IMR-90 (cell line): ENCODE results near the gene SYDE2. TPM values are rescaled to one million over a fixed set of nuclear protein-coding genes. Genes with fewer than 3 reads are reported as not detected.

Experiments used
- ATAC-seq: fragments of 200-7000 bp; cut with Tn5 transposase; 2 replicates; pipeline ENCODE4 v1.9.1; 2020; ENCODE audit warnings: low read depth, mild to moderate bottlenecking, moderate library complexity
- BruUV-seq: library from RNA; stranded (reverse); fragments of 400-500 nt; replicated peaks from 2 replicates; lab custom pipeline; 2021; lab: Mats Ljungman, UMichigan
- CTCF ChIA-PET: fragments of 300-600 bp; formaldehyde crosslinking; extraction: SDS; loops from one replicate; lab custom pipeline; 2021; ENCODE audit warnings: antibody characterized with exemption; lab: Yijun Ruan, JAX
- POLR2A ChIA-PET: fragments of 300-600 bp; sonication (Branson Sonifier 250); formaldehyde crosslinking; loops from one replicate; lab custom pipeline; 2022; ENCODE audit warnings: antibody characterized with exemption; ENCODE audit not compliant: unreplicated experiment; lab: Charles Lee
- DNase-seq: peaks from one replicate; pipeline ENCODE4 v3.0.0; 2013
- H2AFZ ChIP-seq: replicated peaks from 2 replicates; pipeline ENCODE3; 2013; ENCODE audit warnings: low read length, mild to moderate bottlenecking; ENCODE audit not compliant: poor library complexity
- H2AK5ac ChIP-seq: 2 replicates; pipeline ENCODE4 v1.6.1; 2013; ENCODE audit warnings: low read depth, low read length, inconsistent platforms
- H2AK9ac ChIP-seq: replicated peaks from 2 replicates; pipeline ENCODE3; 2013; ENCODE audit warnings: mild to moderate bottlenecking, low read depth, low read length, moderate library complexity; ENCODE audit not compliant: poor library complexity
- H2BK120ac ChIP-seq: 2 replicates; pipeline ENCODE4 v1.6.1; 2013; ENCODE audit warnings: low read depth, low read length, inconsistent platforms
- H2BK15ac ChIP-seq: 3 replicates; pipeline ENCODE4 v1.6.1; 2013; ENCODE audit warnings: low read depth, low read length, inconsistent platforms
- H2BK20ac ChIP-seq: 2 replicates; pipeline ENCODE4 v1.6.1; 2013; ENCODE audit warnings: low read depth, mild to moderate bottlenecking, inconsistent platforms, low read length, moderate library complexity
- H2BK5ac ChIP-seq: 2 replicates; pipeline ENCODE4 v1.6.1; 2013; ENCODE audit warnings: mild to moderate bottlenecking, low read depth, low read length, inconsistent platforms; ENCODE audit not compliant: poor library complexity, severe bottlenecking
- H3K14ac ChIP-seq: replicated peaks from 2 replicates; pipeline ENCODE4 v1.6.1; 2013; ENCODE audit warnings: low read depth, low read length, inconsistent platforms
- H3K18ac ChIP-seq: 2 replicates; pipeline ENCODE4 v1.6.1; 2013; ENCODE audit warnings: low read depth, low read length, control low read depth
- H3K23ac ChIP-seq: 2 replicates; pipeline ENCODE4 v1.6.1; 2013; ENCODE audit warnings: low read depth, low read length, inconsistent platforms
- H3K27ac ChIP-seq: 2 replicates; pipeline ENCODE4 v1.5.1; 2013; ENCODE audit warnings: mild to moderate bottlenecking, control low read depth, low read length; ENCODE audit not compliant: insufficient read depth
- H3K27me3 ChIP-seq: 2 replicates; pipeline ENCODE4 v1.6.1; 2013; ENCODE audit warnings: low read length; ENCODE audit not compliant: control insufficient read depth, insufficient read depth
- H3K36me3 ChIP-seq: 2 replicates; pipeline ENCODE4 v1.6.1; 2013; ENCODE audit warnings: low read length, mixed read lengths; ENCODE audit not compliant: control insufficient read depth, insufficient read depth
- H3K4ac ChIP-seq: 2 replicates; pipeline ENCODE4 v1.6.1; 2013; ENCODE audit warnings: low read depth, low read length, inconsistent platforms
- H3K4me1 ChIP-seq: 2 replicates; pipeline ENCODE4 v1.6.1; 2013; ENCODE audit warnings: low read length, mixed read lengths; ENCODE audit not compliant: control insufficient read depth, insufficient read depth
- H3K4me2 ChIP-seq: 2 replicates; pipeline ENCODE4 v1.6.1; 2013; ENCODE audit warnings: low read depth, mild to moderate bottlenecking, control low read depth, low read length, moderate library complexity
- H3K4me3 ChIP-seq: 2 replicates; pipeline ENCODE4 v1.5.1; 2013; ENCODE audit warnings: low read depth, mild to moderate bottlenecking, control low read depth, low read length, moderate library complexity; ENCODE audit not compliant: insufficient read depth
- H3K56ac ChIP-seq: 2 replicates; pipeline ENCODE4 v1.6.1; 2013; ENCODE audit warnings: low read length, inconsistent platforms; ENCODE audit not compliant: insufficient read depth; ENCODE audit errors: extremely low read depth
- H3K79me1 ChIP-seq, 2 experiments: 2 replicates each; pipeline ENCODE4 v1.6.1; 2013; ENCODE audit warnings: low read length in 2 of 2, inconsistent platforms in 1 of 2, low read depth in 1 of 2
- H3K9ac ChIP-seq: 2 replicates; pipeline ENCODE4 v1.6.1; 2013; ENCODE audit warnings: low read depth, low read length, control low read depth
- H3K9me1 ChIP-seq: 2 replicates; pipeline ENCODE4 v1.6.1; 2013; ENCODE audit warnings: low read length, inconsistent platforms; ENCODE audit not compliant: insufficient read depth
- H3K9me3 ChIP-seq: 2 replicates; pipeline ENCODE4 v1.6.1; 2013; ENCODE audit warnings: low read length; ENCODE audit not compliant: control insufficient read depth, insufficient read depth
- H4K20me1 ChIP-seq: 2 replicates; pipeline ENCODE4 v1.6.1; 2013; ENCODE audit warnings: low read length, inconsistent platforms; ENCODE audit not compliant: insufficient read depth
- H4K5ac ChIP-seq: 2 replicates; pipeline ENCODE4 v1.6.1; 2013; ENCODE audit warnings: mild to moderate bottlenecking, low read depth, low read length, control low read depth
- H4K8ac ChIP-seq, 2 experiments: 2 replicates each; pipeline ENCODE4 v1.6.1; 2013; ENCODE audit warnings: low read depth in 2 of 2, low read length in 2 of 2, control low read depth in 1 of 2, inconsistent platforms in 1 of 2
- H4K91ac ChIP-seq: 2 replicates; pipeline ENCODE4 v1.6.1; 2013; ENCODE audit warnings: low read depth, low read length, inconsistent platforms; ENCODE audit not compliant: insufficient read depth
- CEBPB ChIP-seq: IDR thresholded peaks from 2 replicates; pipeline ENCODE4 v1.6.1; 2012; ENCODE audit warnings: low read depth, low read length, improper control_type of control experiment
- MAFK ChIP-seq: IDR thresholded peaks from 2 replicates; pipeline ENCODE4 v1.6.1; 2012; ENCODE audit warnings: low read depth, low read length, improper control_type of control experiment
- WGBS, 2 experiments: methylation state at CpG; one replicate each; pipeline versions ENCODE4 v1.1.5 to v1.1.7; 2013; ENCODE audit warnings: missing lambda C conversion rate in 2 of 2; ENCODE audit not compliant: insufficient read length in 1 of 2; ENCODE audit errors: extremely low coverage in 2 of 2; 5-methylcytosine and 5-hydroxymethylcytosine counted together
- dilution Hi-C: fragments of 300-500 bp; cut with HindIII; formaldehyde crosslinking; loops from one replicate; pipeline ENCODE4 v1.14.3; 2018; ENCODE audit warnings: low sequenced_read_pairs; ENCODE audit not compliant: unreplicated experiment
- in situ Hi-C: fragments of 300-500 bp; cut with MboI; formaldehyde crosslinking; loops from 3 replicates; pipeline ENCODE4 v1.14.3; 2019; ENCODE audit warnings: low sequenced_read_pairs, inconsistent platforms, mixed read lengths
- intact Hi-C: fragments of 100-400 bp; cut with micrococcal nuclease; formaldehyde crosslinking; loops from 2 replicates; pipeline ENCODE4 v1.10.0; 2022
- polyA plus RNA-seq, 3 experiments: library from polyadenylated mRNA; depleted of rRNA; stranded (reverse); fragments of >200 nt; gene quantifications; 2 replicates each; pipeline ENCODE4 v1.2.3, GENCODE V29; 2012; ENCODE audit warnings: low replicate concordance in 1 of 3
- total RNA-seq: library from RNA; depleted of rRNA; stranded (reverse); fragments of >200 nt; gene quantifications from 2 replicates; pipeline ENCODE4 v1.2.3, GENCODE V29; 2012

SYDE2 gene
- total and polyA plus RNA-seq, 2 of the 4 experiments (the other 2 are of a cell fraction) = 1.8 to 10.0 TPM

DNA sequence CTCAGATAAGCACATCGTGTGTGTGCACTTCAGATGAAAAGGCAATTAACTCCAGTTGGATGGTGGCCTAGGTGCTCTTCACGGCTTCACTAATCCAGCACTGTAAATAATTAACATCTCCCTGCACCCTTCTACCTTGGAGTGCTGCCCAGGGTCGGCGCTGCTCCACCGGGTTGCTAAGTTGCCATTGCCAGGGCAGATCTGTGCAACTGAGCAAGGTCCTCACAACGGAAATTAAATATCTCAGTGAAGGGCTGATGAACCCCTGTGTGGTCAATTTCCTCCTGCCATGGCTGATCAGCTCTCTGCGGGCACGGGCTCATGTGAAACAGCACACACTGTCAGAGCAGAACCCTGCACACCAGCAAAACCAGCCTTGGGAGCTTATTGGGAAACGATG is 63.2 kb downstream of the SYDE2 start:
- H3K18ac ChIP-seq = no peak overlapping the region
- H3K27ac ChIP-seq = no peak overlapping the region
- TF ChIP-seq MAFK (no peak), CEBPB (no peak)
- no TSS peak for BruUV-seq
- peaks cover 23% of the 10 kb centered on the region for H3K9me1 ChIP-seq
- H2BK20ac ChIP-seq = no peak overlapping the region
- no peak overlapping the region for H3K56ac ChIP-seq
- dilution Hi-C loops = no loop called here
- DNase-seq = no peak
- peaks cover 5% of the 10 kb centered on the region for H4K20me1 ChIP-seq
- H3K9me3 ChIP-seq = no peaks in the 10 kb centered on the region
- H3K14ac ChIP-seq = no peak overlapping the region
- H4K5ac ChIP-seq = no peak overlapping the region
- H3K79me1 ChIP-seq = no peaks in the 10 kb centered on the region
- no peak overlapping the region for H3K23ac ChIP-seq
- H3K27me3 ChIP-seq = no peaks in the 10 kb centered on the region
- H3K4me1 ChIP-seq = peaks cover 9% of the 10 kb centered on the region
- H3K4ac ChIP-seq = no peak overlapping the region
- no peak overlapping the region for H3K4me3 ChIP-seq
- CTCF ChIA-PET = interaction anchor here (0.6 kb wide), 1 partner anchor 18 kb away, joined by 3 read pairs; no protein-coding TSS in a partner anchor
- 77% methylated on average over 5 of the region's 9 CpGs; no CpG with 5 or more reads in 1 of the 2 experiments for WGBS, 2 experiments
- no peak overlapping the region for H2AK5ac ChIP-seq
- ATAC-seq = no peak
- POLR2A ChIA-PET = interaction anchor here (0.6 kb wide), 1 partner anchor 1217 kb away, joined by 4 read pairs; no protein-coding TSS in a partner anchor
- H2AK9ac ChIP-seq = no peak overlapping the region
- no peak overlapping the region for H2BK120ac ChIP-seq
- H2AFZ ChIP-seq = no peak overlapping the region
- H3K9ac ChIP-seq = no peak overlapping the region
- no peak overlapping the region for H2BK5ac ChIP-seq
- H2BK15ac ChIP-seq = no peak overlapping the region
- in situ Hi-C loops = no loop called here
- no peak overlapping the region for H3K4me2 ChIP-seq
- H4K8ac ChIP-seq = no peak overlapping the region
- intact Hi-C loops = no loop called here
- H4K91ac ChIP-seq = no peak overlapping the region
- H3K36me3 ChIP-seq = no peaks in the 10 kb centered on the region
